Esophagus squamous epithelium (tissue), 5 donors: ENCODE data around the gene MED10. TPM values are rescaled to one million over a fixed set of nuclear protein-coding genes. Genes with fewer than 3 reads are reported as not detected.

ENCODE experiments used
- DNase-seq: peaks from one replicate; lab custom pipeline; 2025; lab: John Stamatoyannopoulos, UW
- H3K27ac ChIP-seq, 4 donors: fragments of 200-600 bp; sonication (generic); one replicate each; pipeline ENCODE4 v1.5.1; 2016 to 2019; ENCODE audit warnings: mild to moderate bottlenecking in 1 of 4
- H3K27me3 ChIP-seq, 4 donors: fragments of 200-600 bp; sonication (generic); 1 replicate in 3 of 4; 2 replicates in 1 of 4; pipeline versions ENCODE4 v1.5.1 to v1.6.0; 2017 to 2021; ENCODE audit warnings: antibody characterized with exemption in 1 of 4
- H3K36me3 ChIP-seq, 3 donors: fragments of 200-600 bp; sonication (generic); one replicate each; pipeline ENCODE4 v1.5.1; 2016 to 2019
- H3K4me1 ChIP-seq, 3 donors: fragments of 200-600 bp; sonication (generic); one replicate each; pipeline ENCODE4 v1.5.1; 2017 to 2019
- H3K4me3 ChIP-seq, 4 donors: fragments of 200-600 bp; sonication (generic); 1 replicate in 3 of 4; 2 replicates in 1 of 4; pipeline ENCODE4 v1.5.1; 2016 to 2019; ENCODE audit warnings: mild to moderate bottlenecking in 2 of 4, moderate library complexity in 1 of 4
- H3K9me3 ChIP-seq, 3 donors: fragments of 200-600 bp; sonication (generic); one replicate each; pipeline ENCODE4 v1.5.1; 2016 to 2019
- POLR2A ChIP-seq, 4 donors: fragments of 450-650 bp; IDR thresholded peaks; one replicate each; pipeline ENCODE4 v1.6.1; 2017; ENCODE audit warnings: antibody characterized with exemption in 4 of 4, mild to moderate bottlenecking in 4 of 4, moderate library complexity in 3 of 4
- WGBS, 2 donors: methylation state at CpG; one replicate each; pipeline ENCODE4 v1.1.5; 2018; 5-methylcytosine and 5-hydroxymethylcytosine counted together
- intact Hi-C: fragments of 100-400 bp; cut with DNase I; formaldehyde crosslinking; loops from one replicate; pipeline ENCODE4 v1.15.0; 2022
- total RNA-seq, 4 donors: library from RNA; depleted of rRNA; stranded (reverse); fragments of >200 nt; gene quantifications; one replicate each; pipeline ENCODE4 v1.1.0, GENCODE V29; 2016
- TF ChIP-seq, protein P1 (sequence below), 6 experiments: fragments of 450-650 bp in 4 of 6; fragments of 200-600 bp in 2 of 6; sonication (generic) in 2 of 6; IDR thresholded peaks; one replicate each; pipeline ENCODE4 v1.5.1; 2016 to 2019; ENCODE audit warnings: antibody characterized with exemption in 6 of 6, mild to moderate bottlenecking in 4 of 6, moderate library complexity in 4 of 6
- donor health status: DM: yes; HTN: yes; CAD: no.

MED10 gene
- total RNA-seq, 4 donors from 2014 or later, result 10.3 to 30.7 (median 20.8) TPM

DNA sequence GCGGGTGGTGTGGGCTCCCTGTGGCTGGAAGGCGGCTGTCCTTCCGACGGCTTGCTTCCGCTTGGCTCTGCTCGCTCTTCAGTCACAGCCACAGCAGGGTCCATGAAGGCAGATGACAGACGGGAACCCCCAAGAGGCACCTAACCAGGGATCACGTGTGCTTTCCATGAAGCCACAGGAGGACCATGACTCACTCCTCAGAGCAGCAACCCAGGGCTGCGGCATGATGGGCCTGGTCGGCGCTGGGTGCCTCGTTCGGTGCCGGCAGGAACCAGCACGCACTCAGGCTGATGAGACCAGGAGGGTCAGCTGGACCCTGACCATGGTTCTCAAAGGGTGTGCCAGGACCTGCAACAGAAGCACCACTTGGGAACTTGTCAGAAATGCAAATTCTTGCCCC lies 32.8 kb upstream of the MED10 start:
- Histone ChIP-seq H3K27me3 (peaks cover 0 to 32% (median 0%) of the 10 kb centered on the region in 4 donors), H3K36me3 (no peaks in the 10 kb centered on the region), H3K27ac (no peak overlapping the region), H3K4me1 (no peaks in the 10 kb centered on the region), H3K4me3 (no peak overlapping the region), H3K9me3 (no peaks in the 10 kb centered on the region)
- no peak for TF ChIP-seq POLR2A (IDR thresholded peaks at IDR 0.05)
- TF ChIP-seq, protein P1, sequence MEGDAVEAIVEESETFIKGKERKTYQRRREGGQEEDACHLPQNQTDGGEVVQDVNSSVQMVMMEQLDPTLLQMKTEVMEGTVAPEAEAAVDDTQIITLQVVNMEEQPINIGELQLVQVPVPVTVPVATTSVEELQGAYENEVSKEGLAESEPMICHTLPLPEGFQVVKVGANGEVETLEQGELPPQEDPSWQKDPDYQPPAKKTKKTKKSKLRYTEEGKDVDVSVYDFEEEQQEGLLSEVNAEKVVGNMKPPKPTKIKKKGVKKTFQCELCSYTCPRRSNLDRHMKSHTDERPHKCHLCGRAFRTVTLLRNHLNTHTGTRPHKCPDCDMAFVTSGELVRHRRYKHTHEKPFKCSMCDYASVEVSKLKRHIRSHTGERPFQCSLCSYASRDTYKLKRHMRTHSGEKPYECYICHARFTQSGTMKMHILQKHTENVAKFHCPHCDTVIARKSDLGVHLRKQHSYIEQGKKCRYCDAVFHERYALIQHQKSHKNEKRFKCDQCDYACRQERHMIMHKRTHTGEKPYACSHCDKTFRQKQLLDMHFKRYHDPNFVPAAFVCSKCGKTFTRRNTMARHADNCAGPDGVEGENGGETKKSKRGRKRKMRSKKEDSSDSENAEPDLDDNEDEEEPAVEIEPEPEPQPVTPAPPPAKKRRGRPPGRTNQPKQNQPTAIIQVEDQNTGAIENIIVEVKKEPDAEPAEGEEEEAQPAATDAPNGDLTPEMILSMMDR (IDR thresholded peaks at IDR 0.05), result no peak
- intact Hi-C loops, result no loop called here
- DNase-seq, result no peak
- 86 to 94% methylated on average over 6 of the region's 15 CpGs for WGBS, 2 donors

DNA sequence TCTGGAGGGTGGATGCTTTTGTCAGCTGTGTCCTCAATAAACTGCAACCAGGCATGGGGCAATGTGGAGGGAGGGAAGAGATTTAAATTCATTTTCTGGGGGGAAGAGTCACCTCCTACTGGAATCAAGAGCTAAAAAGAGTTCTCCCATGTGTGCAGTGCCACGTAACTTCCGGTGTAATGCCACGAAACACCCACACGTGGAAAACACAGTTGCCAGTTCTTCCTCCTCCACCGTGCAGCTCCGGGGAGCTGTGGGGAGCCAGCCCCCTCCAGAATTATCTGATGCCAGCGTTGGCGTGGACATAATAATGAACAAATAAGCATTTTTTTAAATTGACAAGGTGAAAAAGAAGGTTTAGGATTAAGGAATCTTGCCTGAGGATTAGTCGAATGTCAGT lies 32.1 kb upstream of the MED10 start:
- no peak for DNase-seq
- peaks cover 0 to 32% (median 0%) of the 10 kb centered on the region in 4 donors for H3K27me3 ChIP-seq
- no peaks in the 10 kb centered on the region for H3K9me3 ChIP-seq
- no peak overlapping the region for H3K27ac ChIP-seq
- WGBS, 2 donors, result 68 to 75% methylated on average over 9 of the region's 9 CpGs
- no peak overlapping the region for H3K4me3 ChIP-seq
- no peak for TF ChIP-seq POLR2A (IDR thresholded peaks at IDR 0.05)
- TF ChIP-seq, protein P1 (IDR thresholded peaks at IDR 0.05), result no peak
- no peaks in the 10 kb centered on the region for H3K36me3 ChIP-seq
- no peaks in the 10 kb centered on the region for H3K4me1 ChIP-seq
- intact Hi-C loops, result no loop called here

DNA sequence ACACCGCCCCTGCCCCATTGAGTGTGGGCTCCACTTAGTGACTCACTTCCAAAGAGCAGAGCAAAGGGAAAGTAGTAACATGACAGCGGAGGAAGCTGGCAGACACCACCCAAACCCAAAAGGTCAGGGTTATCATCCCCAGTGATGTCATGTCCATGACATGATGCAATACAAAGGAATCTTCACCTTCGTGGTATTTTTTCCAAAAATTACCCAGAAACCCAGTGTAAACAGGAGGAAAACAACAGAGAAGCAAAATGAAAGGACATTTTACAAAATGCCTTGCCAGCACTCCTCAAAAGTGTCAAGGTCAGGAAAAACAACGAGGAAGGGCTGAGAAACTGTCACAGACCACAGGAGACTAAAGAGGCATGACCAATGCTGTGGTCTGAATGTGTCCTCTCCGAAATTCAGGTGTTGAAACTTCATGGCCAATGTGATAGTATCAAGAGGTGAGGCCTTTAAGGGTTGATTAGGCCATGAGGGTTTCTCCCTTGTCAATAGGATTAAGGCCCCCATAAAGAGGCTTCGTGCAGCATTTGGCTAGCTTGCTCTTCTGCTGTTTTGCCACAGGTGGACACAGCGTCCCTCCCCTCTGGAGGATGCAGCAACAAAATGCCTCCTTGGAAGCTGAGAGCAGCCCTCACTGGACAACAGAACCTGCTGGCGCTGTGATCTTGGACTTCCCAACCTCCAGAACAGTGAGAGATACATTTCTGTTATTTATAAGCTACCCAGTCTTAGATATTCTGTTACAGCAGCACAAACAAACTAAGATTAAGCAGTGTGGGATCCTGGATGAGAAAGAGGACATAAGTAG lies 30.5 kb upstream of the MED10 start:
- H3K4me3 ChIP-seq, result no peak overlapping the region
- no peaks in the 10 kb centered on the region for H3K9me3 ChIP-seq
- no peak overlapping the region for H3K27ac ChIP-seq
- intact Hi-C loops, result no loop called here
- H3K27me3 ChIP-seq, result peaks cover 0 to 26% (median 0%) of the 10 kb centered on the region in 4 donors
- no peak for TF ChIP-seq POLR2A (IDR thresholded peaks at IDR 0.05)
- TF ChIP-seq, protein P1 (IDR thresholded peaks at IDR 0.05), result no peak
- no peaks in the 10 kb centered on the region for H3K36me3 ChIP-seq
- no peaks in the 10 kb centered on the region for H3K4me1 ChIP-seq
- DNase-seq, result no peak
- 63 to 71% methylated on average over 6 to 7 of the region's 8 CpGs for WGBS, 2 donors

DNA sequence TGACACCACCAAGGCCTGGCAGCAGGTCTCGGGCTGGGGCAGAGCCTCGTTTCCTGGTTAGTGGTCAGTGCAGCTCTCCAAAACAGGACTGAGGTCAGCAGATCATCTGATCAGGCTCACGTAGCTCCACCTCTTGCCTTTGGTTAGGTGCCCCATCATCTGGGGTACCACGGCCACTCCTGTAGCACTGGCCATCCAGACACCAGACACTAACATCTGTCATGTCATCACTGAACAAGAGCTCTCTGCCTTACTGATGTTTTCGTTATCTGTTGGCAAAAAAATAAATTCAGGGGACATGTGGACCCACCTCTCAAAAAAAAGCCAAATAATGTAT lies 29.9 kb upstream of the MED10 start:
- no peak for DNase-seq
- Histone ChIP-seq H3K9me3 (no peaks in the 10 kb centered on the region), H3K36me3 (no peaks in the 10 kb centered on the region), H3K27ac (no peak overlapping the region), H3K4me1 (no peaks in the 10 kb centered on the region), H3K27me3 (peaks cover 0 to 26% (median 0%) of the 10 kb centered on the region in 4 donors), H3K4me3 (no peak overlapping the region)
- TF ChIP-seq, protein P1 (IDR thresholded peaks at IDR 0.05), result no peak
- no peak for TF ChIP-seq POLR2A (IDR thresholded peaks at IDR 0.05)
- 96% methylated on average over 4 of the region's 5 CpGs; no CpG with 5 or more reads in 1 of the 2 donors for WGBS, 2 donors
- intact Hi-C loops, result no loop called here

DNA sequence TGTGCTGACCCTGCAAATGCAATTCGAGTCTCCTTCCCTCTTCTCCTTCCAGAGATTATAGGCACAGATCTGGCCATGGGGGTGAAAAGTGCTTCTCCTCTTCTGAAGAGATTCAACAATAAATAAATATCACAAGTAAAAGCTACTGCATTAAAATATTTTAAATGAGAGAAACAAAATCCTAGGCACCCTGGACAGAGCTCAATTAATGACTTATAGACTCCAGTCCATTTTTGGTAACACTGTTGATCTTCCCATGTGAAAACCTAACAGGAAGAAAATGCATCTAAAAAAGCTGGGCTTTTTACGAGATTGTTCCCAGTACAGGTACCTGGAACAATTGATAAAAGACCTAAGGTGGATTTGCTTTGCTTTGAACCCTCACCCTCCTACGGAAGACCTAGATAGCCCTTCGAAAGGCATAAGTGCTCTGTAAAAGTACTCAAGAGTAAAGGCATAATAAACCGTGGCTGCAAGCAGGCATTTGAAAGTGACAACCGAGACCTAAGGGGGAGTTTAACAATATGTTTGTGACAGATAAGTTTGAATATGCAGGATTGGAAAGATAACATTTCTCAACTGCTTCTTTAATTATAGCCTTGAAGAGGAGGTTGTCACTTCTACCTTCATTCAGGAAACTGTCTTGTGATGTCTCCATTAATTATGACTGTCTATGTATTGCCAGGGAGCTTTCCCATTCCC lies 29.4 kb upstream of the MED10 start:
- H3K36me3 ChIP-seq, result no peaks in the 10 kb centered on the region
- H3K4me3 ChIP-seq, result no peak overlapping the region
- no peak overlapping the region for H3K27ac ChIP-seq
- no peaks in the 10 kb centered on the region for H3K4me1 ChIP-seq
- TF ChIP-seq, protein P1 (IDR thresholded peaks at IDR 0.05), result no peak
- no peak for TF ChIP-seq POLR2A (IDR thresholded peaks at IDR 0.05)
- 76 to 81% methylated on average over 6 of the region's 6 CpGs for WGBS, 2 donors
- no peak for DNase-seq
- peaks cover 0 to 21% (median 0%) of the 10 kb centered on the region in 4 donors for H3K27me3 ChIP-seq
- no peaks in the 10 kb centered on the region for H3K9me3 ChIP-seq
- intact Hi-C loops, result no loop called here
